SK-N-SH (cell line): ENCODE measurements around the gene MUC5AC. TPM values are rescaled to one million over a fixed set of nuclear protein-coding genes. Genes with fewer than 3 reads are reported as not detected.
"Not testable (repeated sequence)": the region's sequence is repeated elsewhere in the genome, so short reads cannot be mapped to it uniquely, and the experiment has no call there.

Source experiments
- CTCF ChIA-PET: fragments of 300-600, 350-600 bp; formaldehyde crosslinking; extraction: SDS; loops from one replicate; lab custom pipeline; 2021; lab: Yijun Ruan, JAX
- POLR2A ChIA-PET: fragments of 350-600 bp; sonication (Branson Sonifier 250); formaldehyde crosslinking; extraction: SDS; loops from one replicate; lab custom pipeline; 2020; ENCODE audit warnings: antibody characterized with exemption, inconsistent platforms; lab: Yijun Ruan, JAX
- DNase-seq: peaks from one replicate; pipeline ENCODE4 v3.0.0; 2012
- H2AFZ ChIP-seq: fragments of 200-600 bp; sonication (generic); 2 replicates; pipeline ENCODE4 v1.8.1; 2016; ENCODE audit warnings: antibody characterized with exemption, mild to moderate bottlenecking, low read depth
- H3F3A ChIP-seq: fragments of 200-600 bp; sonication (generic); replicated peaks from 2 replicates; pipeline ENCODE3; 2016; ENCODE audit warnings: antibody characterized with exemption, mild to moderate bottlenecking; ENCODE audit not compliant: insufficient read depth
- H3K27ac ChIP-seq, 2 experiments: fragments of 200-500 bp in 1 of 2; fragments of 200-600 bp in 1 of 2; sonication (Bioruptor generic) in 1 of 2; sonication (generic), shearing (Covaris generic) in 1 of 2; 2 replicates each; pipeline versions ENCODE4 v1.5.1 to v1.6.1; 2014 to 2016; ENCODE audit warnings: low read depth in 2 of 2, inconsistent platforms in 1 of 2, low read length in 1 of 2, mild to moderate bottlenecking in 1 of 2, mixed read lengths in 1 of 2
- H3K27me3 ChIP-seq: fragments of 200-600 bp; sonication (generic), shearing (Covaris generic); 2 replicates; pipeline ENCODE4 v1.6.1; 2016; ENCODE audit warnings: mixed run types; ENCODE audit not compliant: insufficient read depth
- H3K36me3 ChIP-seq, 2 experiments: fragments of 200-500 bp in 1 of 2; fragments of 200-600 bp in 1 of 2; sonication (Bioruptor generic) in 1 of 2; sonication (generic) in 1 of 2; replicated peaks in 1 of 2; 2 replicates each; pipeline versions ENCODE3 to v1.5.1; 2014 to 2016; ENCODE audit warnings: low read length in 1 of 2, mild to moderate bottlenecking in 1 of 2; ENCODE audit not compliant: insufficient read depth in 2 of 2, control insufficient read depth in 1 of 2
- H3K4me1 ChIP-seq, 2 experiments: fragments of 200-500 bp in 1 of 2; fragments of 200-600 bp in 1 of 2; sonication (Bioruptor generic) in 1 of 2; sonication (generic), shearing (Covaris generic) in 1 of 2; 2 replicates each; pipeline versions ENCODE4 v1.5.1 to v1.6.1; 2014 to 2016; ENCODE audit warnings: low read depth in 1 of 2, low read length in 1 of 2, mixed run types in 1 of 2; ENCODE audit not compliant: insufficient read depth in 2 of 2, control insufficient read depth in 1 of 2
- H3K4me2 ChIP-seq: fragments of 200-600 bp; sonication (generic), shearing (Covaris generic); 2 replicates; pipeline ENCODE4 v1.6.1; 2017; ENCODE audit warnings: mixed run types
- H3K4me3 ChIP-seq, 2 experiments: fragments of 200-500 bp in 1 of 2; fragments of 200-600 bp in 1 of 2; sonication (Bioruptor generic) in 1 of 2; sonication (generic), shearing (Covaris generic) in 1 of 2; 2 replicates each; pipeline versions ENCODE4 v1.5.1 to v1.8.1; 2014 to 2016; ENCODE audit warnings: low read depth in 2 of 2, inconsistent platforms in 1 of 2, low read length in 1 of 2, mild to moderate bottlenecking in 1 of 2, mixed read lengths in 1 of 2, moderate library complexity in 1 of 2
- H3K79me2 ChIP-seq: fragments of 200-600 bp; sonication (generic); 2 replicates; pipeline ENCODE4 v1.8.1; 2017; ENCODE audit warnings: mild to moderate bottlenecking; ENCODE audit not compliant: insufficient read depth
- H3K9ac ChIP-seq: fragments of 200-600 bp; sonication (generic); 2 replicates; pipeline ENCODE4 v1.6.1; 2017; ENCODE audit warnings: mixed run types
- H3K9me2 ChIP-seq: fragments of 200-600 bp; sonication (generic); 2 replicates; pipeline ENCODE4 v1.6.1; 2017; ENCODE audit warnings: mixed run types
- H3K9me3 ChIP-seq: fragments of 200-600 bp; sonication (generic); 2 replicates; pipeline ENCODE4 v1.6.1; 2017; ENCODE audit warnings: mixed run types, mild to moderate bottlenecking, moderate library complexity
- H4K20me1 ChIP-seq: fragments of 200-600 bp; sonication (generic); 2 replicates; pipeline ENCODE4 v1.6.1; 2017; ENCODE audit warnings: mild to moderate bottlenecking, mixed run types; ENCODE audit not compliant: insufficient read depth
- CHD2 ChIP-seq: fragments of 150-350 bp; IDR thresholded peaks from 2 replicates; pipeline ENCODE4 v1.6.1; 2018; ENCODE audit warnings: low read length; ENCODE audit not compliant: partially characterized antibody
- ELF1 ChIP-seq: IDR thresholded peaks from 2 replicates; pipeline ENCODE4 v1.4.0; 2012
- FOXM1 ChIP-seq: IDR thresholded peaks from 2 replicates; pipeline ENCODE4 v1.4.0; 2012; ENCODE audit warnings: low read depth, mild to moderate bottlenecking
- GATA2 ChIP-seq: sonication (generic); formaldehyde crosslinking; IDR thresholded peaks from 2 replicates; pipeline ENCODE4 v1.5.0; 2020; ENCODE audit warnings: mild to moderate bottlenecking, missing genetic modification reagents
- JUND ChIP-seq: IDR thresholded peaks from 2 replicates; pipeline ENCODE4 v1.4.0; 2012
- MEF2A ChIP-seq: IDR thresholded peaks from 2 replicates; pipeline ENCODE4 v1.4.0; 2012; ENCODE audit warnings: low read depth, borderline replicate concordance
- MXI1 ChIP-seq: IDR thresholded peaks from 2 replicates; pipeline ENCODE4 v1.6.1; 2012; ENCODE audit warnings: mild to moderate bottlenecking, low read depth, low read length, improper control_type of control experiment
- NFIC ChIP-seq: IDR thresholded peaks from 2 replicates; pipeline ENCODE4 v1.4.0; 2012; ENCODE audit warnings: borderline replicate concordance
- POLR2AphosphoS5 ChIP-seq: IDR thresholded peaks from 2 replicates; pipeline ENCODE4 v1.6.1; 2012; ENCODE audit warnings: low read depth, low read length
- RAD21 ChIP-seq: IDR thresholded peaks from 2 replicates; pipeline ENCODE4 v1.6.1; 2012; ENCODE audit warnings: mild to moderate bottlenecking, low read length
- RCOR1 ChIP-seq: fragments of 150-350 bp; IDR thresholded peaks from 2 replicates; pipeline ENCODE4 v1.6.1; 2017; ENCODE audit warnings: antibody characterized with exemption, low read length
- SIN3A ChIP-seq: IDR thresholded peaks from 2 replicates; pipeline ENCODE4 v1.6.1; 2012; ENCODE audit warnings: low read depth, mild to moderate bottlenecking, low read length, moderate library complexity, borderline replicate concordance
- TCF12 ChIP-seq: IDR thresholded peaks from 2 replicates; pipeline ENCODE4 v1.4.0; 2012
- YY1 ChIP-seq: IDR thresholded peaks from 2 replicates; pipeline ENCODE4 v1.4.0; 2012; ENCODE audit warnings: low read depth, mild to moderate bottlenecking
- whole genome bisulfite sequencing: methylation state at CpG from one replicate; pipeline ENCODE4 v1.1.6; 2017; ENCODE audit warnings: low lambda C conversion rate; 5-methylcytosine and 5-hydroxymethylcytosine counted together
- polyA plus RNA-seq, 3 experiments: library from polyadenylated mRNA; depleted of rRNA; stranded (reverse); fragments of >200 nt; gene quantifications; 2 replicates each; pipeline ENCODE4 v1.2.3, GENCODE V29; 2012
- TF ChIP-seq, protein P1 (sequence below): fragments of 200-600 bp; sonication (generic); IDR thresholded peaks from 2 replicates; pipeline ENCODE4 v1.6.1; 2017; ENCODE audit warnings: antibody characterized with exemption, mild to moderate bottlenecking, moderate library complexity
- TF ChIP-seq, protein P2 (sequence below): IDR thresholded peaks from 2 replicates; pipeline ENCODE4 v1.4.0; 2012; ENCODE audit warnings: low read depth, borderline replicate concordance
- TF ChIP-seq, protein P3 (sequence below): IDR thresholded peaks from 2 replicates; pipeline ENCODE4 v1.4.0; 2012; ENCODE audit warnings: low read depth

MUC5AC gene
- polyA plus RNA-seq, 1 of the 3 experiments (the other 2 are of a cell fraction), result not detected

DNA sequence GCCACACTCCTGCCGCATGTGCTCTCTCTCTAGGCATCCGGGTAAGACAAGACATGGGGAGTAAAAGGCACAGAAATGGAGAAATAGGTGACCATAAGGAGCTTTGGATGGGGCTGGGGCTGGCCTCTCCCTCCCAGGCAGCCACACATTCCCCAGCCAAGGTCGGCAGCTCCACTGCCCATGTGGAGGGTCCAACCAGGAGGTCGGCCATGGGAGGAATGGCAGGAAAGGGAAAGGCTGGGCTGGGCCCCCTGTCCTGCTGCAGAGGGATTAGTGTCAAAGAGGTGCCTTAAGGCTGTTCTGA, 460 bp upstream of the MUC5AC start:
- Histone ChIP-seq H3K9me3 (no peaks in the 10 kb centered on the region), H3K4me3 (no peak overlapping the region), H3K27me3 (no peaks in the 10 kb centered on the region), H2AFZ (no peak overlapping the region), H3K4me2 (no peak overlapping the region), H4K20me1 (no peaks in the 10 kb centered on the region), H3K9ac (no peak overlapping the region), H3K4me1 (no peaks in the 10 kb centered on the region), H3F3A (peaks cover 6% of the 10 kb centered on the region), H3K27ac (no peak overlapping the region), H3K9me2 (no peaks in the 10 kb centered on the region), H3K36me3 (no peaks in the 10 kb centered on the region), H3K79me2 (no peaks in the 10 kb centered on the region)
- WGBS, result 30% methylated on average over 4 of the region's 4 CpGs
- peak; percentile 15 for DNase-seq
- TF ChIP-seq RAD21 (no peak), MXI1 (no peak), JUND (no peak), FOXM1 (no peak)
- POLR2A ChIA-PET, result no interaction called here
- CTCF ChIA-PET, result no interaction called here

DNA sequence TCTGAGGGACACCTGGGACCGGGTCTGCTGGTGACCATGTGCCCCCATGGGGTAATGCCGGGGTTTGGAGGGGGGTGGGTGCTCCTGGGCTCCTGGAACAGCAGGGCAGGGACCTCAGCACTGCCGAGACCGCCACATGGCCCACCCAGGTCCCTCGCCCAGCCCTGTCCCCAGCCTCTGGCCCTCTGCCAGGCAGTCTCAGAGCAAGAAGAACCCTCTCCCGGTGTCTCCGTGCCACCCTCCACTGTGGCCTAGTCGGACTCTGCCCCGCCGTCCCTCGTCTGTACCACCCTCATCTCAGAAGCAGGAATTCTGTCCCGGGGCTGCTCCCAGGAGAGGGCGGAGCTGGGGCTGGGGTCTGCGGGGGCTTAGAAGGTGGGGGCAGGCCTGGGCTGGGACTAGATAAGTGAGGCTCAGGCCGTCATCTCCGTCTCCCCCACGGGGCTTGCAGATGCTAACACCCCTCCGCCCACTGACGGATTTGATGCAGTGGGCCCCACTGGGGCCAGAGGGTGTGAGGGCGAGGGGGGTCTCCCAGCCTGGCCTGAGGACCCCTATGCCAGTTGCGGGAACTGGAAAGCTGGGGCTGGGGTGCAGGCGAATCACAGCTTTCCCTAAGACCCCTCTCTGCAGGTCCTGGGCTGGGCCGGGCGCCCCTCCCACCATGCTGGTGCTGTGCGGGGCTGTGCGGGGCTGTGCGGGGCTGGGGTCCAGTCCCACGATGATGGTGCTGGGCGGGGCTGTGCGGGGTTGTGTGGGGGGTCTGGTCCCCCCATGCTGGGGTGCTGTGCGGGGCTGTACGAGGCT, 1.1 kb downstream of the MUC5AC start:
- DNase-seq, result peak; percentile 47
- no peak overlapping the region for H2AFZ ChIP-seq
- H3K4me3 ChIP-seq, result no peak overlapping the region
- no peaks in the 10 kb centered on the region for H3K79me2 ChIP-seq
- H3K4me1 ChIP-seq, result no peaks in the 10 kb centered on the region
- H3F3A ChIP-seq, result peaks cover 6% of the 10 kb centered on the region
- H3K9me3 ChIP-seq, result no peaks in the 10 kb centered on the region
- H3K27me3 ChIP-seq, result no peaks in the 10 kb centered on the region
- no peak overlapping the region for H3K4me2 ChIP-seq
- CTCF ChIA-PET, result no interaction called here
- WGBS, result 48% methylated on average over 5 of the region's 32 CpGs
- POLR2A ChIA-PET, result no interaction called here
- H3K9ac ChIP-seq, result no peak overlapping the region
- H3K36me3 ChIP-seq, result no peaks in the 10 kb centered on the region
- H3K27ac ChIP-seq, result no peak overlapping the region
- H3K9me2 ChIP-seq, result no peaks in the 10 kb centered on the region
- no peaks in the 10 kb centered on the region for H4K20me1 ChIP-seq
- no peak for TF ChIP-seq GATA2 (CRISPR knock-in tag)
- no peak for TF ChIP-seq ELF1
- TF ChIP-seq NFIC, result no peak
- no peak for TF ChIP-seq MEF2A
- TF ChIP-seq SIN3A, result no peak
- no peak for TF ChIP-seq TCF12
- no peak for TF ChIP-seq RAD21
- TF ChIP-seq, protein P1, sequence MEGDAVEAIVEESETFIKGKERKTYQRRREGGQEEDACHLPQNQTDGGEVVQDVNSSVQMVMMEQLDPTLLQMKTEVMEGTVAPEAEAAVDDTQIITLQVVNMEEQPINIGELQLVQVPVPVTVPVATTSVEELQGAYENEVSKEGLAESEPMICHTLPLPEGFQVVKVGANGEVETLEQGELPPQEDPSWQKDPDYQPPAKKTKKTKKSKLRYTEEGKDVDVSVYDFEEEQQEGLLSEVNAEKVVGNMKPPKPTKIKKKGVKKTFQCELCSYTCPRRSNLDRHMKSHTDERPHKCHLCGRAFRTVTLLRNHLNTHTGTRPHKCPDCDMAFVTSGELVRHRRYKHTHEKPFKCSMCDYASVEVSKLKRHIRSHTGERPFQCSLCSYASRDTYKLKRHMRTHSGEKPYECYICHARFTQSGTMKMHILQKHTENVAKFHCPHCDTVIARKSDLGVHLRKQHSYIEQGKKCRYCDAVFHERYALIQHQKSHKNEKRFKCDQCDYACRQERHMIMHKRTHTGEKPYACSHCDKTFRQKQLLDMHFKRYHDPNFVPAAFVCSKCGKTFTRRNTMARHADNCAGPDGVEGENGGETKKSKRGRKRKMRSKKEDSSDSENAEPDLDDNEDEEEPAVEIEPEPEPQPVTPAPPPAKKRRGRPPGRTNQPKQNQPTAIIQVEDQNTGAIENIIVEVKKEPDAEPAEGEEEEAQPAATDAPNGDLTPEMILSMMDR, result no peak
- no peak for TF ChIP-seq RCOR1
- no peak for TF ChIP-seq CHD2
- TF ChIP-seq, protein P2, sequence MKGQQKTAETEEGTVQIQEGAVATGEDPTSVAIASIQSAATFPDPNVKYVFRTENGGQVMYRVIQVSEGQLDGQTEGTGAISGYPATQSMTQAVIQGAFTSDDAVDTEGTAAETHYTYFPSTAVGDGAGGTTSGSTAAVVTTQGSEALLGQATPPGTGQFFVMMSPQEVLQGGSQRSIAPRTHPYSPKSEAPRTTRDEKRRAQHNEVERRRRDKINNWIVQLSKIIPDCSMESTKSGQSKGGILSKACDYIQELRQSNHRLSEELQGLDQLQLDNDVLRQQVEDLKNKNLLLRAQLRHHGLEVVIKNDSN, result no peak
- TF ChIP-seq, protein P3, sequence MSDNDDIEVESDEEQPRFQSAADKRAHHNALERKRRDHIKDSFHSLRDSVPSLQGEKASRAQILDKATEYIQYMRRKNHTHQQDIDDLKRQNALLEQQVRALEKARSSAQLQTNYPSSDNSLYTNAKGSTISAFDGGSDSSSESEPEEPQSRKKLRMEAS, result no peak
- TF ChIP-seq POLR2AphosphoS5, result no peak
- no peak for TF ChIP-seq YY1

DNA sequence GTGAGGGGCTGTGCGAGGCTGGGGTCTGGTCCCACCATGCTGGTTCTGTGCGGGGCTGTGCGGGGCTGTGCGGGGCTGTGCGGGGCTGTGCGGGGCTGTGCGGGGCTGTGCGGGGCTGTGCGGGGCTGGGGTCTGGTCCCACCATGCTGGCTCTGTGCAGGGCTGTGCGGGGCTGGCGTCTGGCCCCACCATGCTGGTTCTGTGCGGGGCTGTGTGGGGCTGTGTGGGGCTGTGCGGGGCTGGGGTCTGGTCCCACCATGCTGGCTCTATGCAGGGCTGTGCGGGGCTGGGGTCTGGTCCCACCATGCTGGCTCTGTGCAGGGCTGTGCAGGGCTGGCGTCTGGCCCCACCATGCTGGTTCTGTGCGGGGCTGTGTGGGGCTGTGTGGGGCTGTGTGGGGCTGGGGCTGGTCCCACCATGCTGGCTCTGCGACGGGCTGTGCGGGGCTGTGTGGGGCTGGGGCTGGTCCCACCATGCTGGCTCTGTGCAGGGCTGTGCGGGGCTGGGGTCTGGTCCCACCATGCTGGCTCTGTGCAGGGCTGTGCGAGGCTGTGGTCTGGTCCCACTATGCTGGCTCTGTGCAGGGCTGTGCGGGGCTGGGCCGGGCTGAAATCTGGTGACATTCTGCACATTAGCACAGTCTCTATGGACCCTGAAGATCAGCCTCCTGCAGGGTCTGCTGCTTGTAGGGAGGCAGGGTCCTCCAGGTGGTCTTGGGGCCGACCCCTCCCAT, 1.9 kb downstream of the MUC5AC start:
- POLR2A ChIA-PET, result not testable (repeated sequence)

More for the DNA sequence above, 1.9 kb downstream of the MUC5AC start:
- H4K20me1 ChIP-seq, CTCF ChIA-PET, H3F3A ChIP-seq, DNase-seq, H3K79me2 ChIP-seq, H3K9me3 ChIP-seq, H3K36me3 ChIP-seq, H3K9me2 ChIP-seq, H3K4me1 ChIP-seq, H3K27me3 ChIP-seq, H2AFZ ChIP-seq, H3K4me3 ChIP-seq, H3K9ac ChIP-seq, H3K4me2 ChIP-seq, H3K27ac ChIP-seq: not testable (repeated sequence)
- WGBS, result no CpG with 5 or more reads among the region's 24 CpGs
